Aorta (tissue), 5 donors: ENCODE data around the gene MYO1F. TPM values are rescaled to one million over a fixed set of nuclear protein-coding genes. Genes with fewer than 3 reads are reported as not detected.
"Not testable (repeated sequence)": the region's sequence is repeated elsewhere in the genome, so short reads cannot be mapped to it uniquely, and the experiment has no call there.

Experiments used
- ATAC-seq: fragments of 200-7000 bp; cut with Tn5 transposase; one replicate; pipeline ENCODE4 v1.9.1; 2022; ENCODE audit warnings: moderate library complexity; ENCODE audit not compliant: low FRiP score
- DNase-seq, 2 donors: peaks; one replicate each; pipeline ENCODE4 v3.0.0-alpha.2; 2020
- H3K27ac ChIP-seq, 2 donors: one replicate each; pipeline ENCODE4 v1.5.1; 2013; ENCODE audit warnings: low read length in 2 of 2, mild to moderate bottlenecking in 2 of 2, moderate library complexity in 2 of 2, control low read depth in 1 of 2, inconsistent platforms in 1 of 2, low read depth in 1 of 2
- H3K27me3 ChIP-seq, 2 donors: one replicate each; pipeline ENCODE4 v1.6.1; 2013; ENCODE audit warnings: control low read depth in 1 of 2, low read length in 1 of 2, mild to moderate bottlenecking in 1 of 2, moderate library complexity in 1 of 2; ENCODE audit not compliant: insufficient read depth in 2 of 2, control insufficient read depth in 1 of 2
- H3K36me3 ChIP-seq, 2 donors: one replicate each; pipeline ENCODE4 v1.6.1; 2013; ENCODE audit warnings: control low read depth in 1 of 2, low read length in 1 of 2, mild to moderate bottlenecking in 1 of 2; ENCODE audit not compliant: insufficient read depth in 2 of 2, control insufficient read depth in 1 of 2
- H3K4me1 ChIP-seq, 2 donors: one replicate each; pipeline ENCODE4 v1.6.1; 2013; ENCODE audit warnings: low read length in 2 of 2, control low read depth in 1 of 2, mild to moderate bottlenecking in 1 of 2, moderate library complexity in 1 of 2; ENCODE audit not compliant: insufficient read depth in 2 of 2, control insufficient read depth in 1 of 2
- H3K4me3 ChIP-seq, 2 donors: one replicate each; pipeline ENCODE4 v1.5.1; 2013; ENCODE audit warnings: low read length in 2 of 2, control low read depth in 1 of 2, mild to moderate bottlenecking in 1 of 2
- H3K9me3 ChIP-seq: one replicate; pipeline ENCODE4 v1.6.1; 2013; ENCODE audit warnings: mild to moderate bottlenecking, low read length; ENCODE audit not compliant: control insufficient read depth
- WGBS, 2 donors: extraction: QIAGEN DNeasy Blood & Tissue Kit; methylation state at CpG; one replicate each; pipeline ENCODE4 v1.1.7; 2013; 5-methylcytosine and 5-hydroxymethylcytosine counted together
- intact Hi-C, 2 donors: fragments of 100-400 bp; cut with DNase I; formaldehyde crosslinking; loops; one replicate each; pipeline versions ENCODE4 v1.14.2 to v1.15.0; 2022
- polyA plus RNA-seq, 2 donors: library from polyadenylated mRNA; stranded (reverse); fragments of 200-250 nt; gene quantifications; one replicate each; pipeline ENCODE4 v1.2.3, GENCODE V29; 2013
- total RNA-seq, 2 donors: library from RNA; stranded (reverse); fragmentation: NEBNext Ultra II Directional; extraction: Animal tissue kit (Norgen Biotek cat#: 25700); gene quantifications; one replicate each; pipeline ENCODE4 v1.2.1, GENCODE V29; 2021
- donor health status: healthy with polysubstance abuse.
- donor health status: Bipolar disorder and iron deficiency.
- donor health status: DM: no; HTN: no; CAD: no.
- donor health status: DM: no; HTN: no; CAD: no.
- donor health status: DM: yes; HTN: yes; CAD: no.

Gene MYO1F
- total and polyA plus RNA-seq, 4 donors, result 2.1 to 63.8 (median 20.2) TPM

DNA sequence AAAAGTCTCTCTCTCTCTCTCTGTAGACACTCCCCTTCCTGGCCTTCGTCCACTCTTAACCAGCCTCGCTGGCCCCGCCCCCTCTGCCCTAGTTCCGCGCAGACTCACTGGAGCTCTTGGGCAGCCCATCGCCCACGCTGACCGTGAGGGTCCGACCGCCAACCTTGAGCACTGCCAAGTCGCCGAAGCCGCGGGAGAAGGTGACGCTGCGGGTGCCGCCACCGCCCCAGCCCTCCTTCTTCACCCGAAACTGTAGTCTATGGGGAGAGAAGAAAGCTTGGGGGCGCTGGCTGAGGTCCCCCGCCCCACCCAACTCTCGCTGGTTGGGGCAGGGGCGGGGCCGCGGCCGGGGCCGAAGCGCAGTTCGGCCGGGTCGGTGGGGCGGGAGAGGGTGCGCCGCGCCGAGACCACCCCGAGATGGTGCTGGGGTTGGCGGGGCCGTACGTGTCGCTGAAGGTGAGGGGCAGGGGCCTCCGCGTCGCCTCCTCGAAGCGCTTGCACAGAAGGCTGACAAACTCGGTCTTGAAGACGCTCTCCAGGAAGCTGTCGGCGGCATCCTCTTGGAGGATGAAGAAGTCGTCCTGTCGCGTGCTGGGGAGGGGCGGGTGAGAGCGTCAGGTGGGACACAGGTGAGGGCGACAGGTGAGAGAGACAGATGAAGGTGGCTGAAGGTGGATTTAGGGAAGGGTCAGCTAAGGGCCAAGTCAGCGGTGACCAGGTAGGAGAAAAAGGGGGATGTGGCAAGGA is 50.7 kb downstream of the MYO1F start:
- Histone ChIP-seq H3K36me3 (no peaks in the 10 kb centered on the region), H3K27me3 (no peaks in the 10 kb centered on the region), H3K9me3 (no peaks in the 10 kb centered on the region), H3K4me1 (no peaks in the 10 kb centered on the region), H3K27ac (no peak overlapping the region), H3K4me3 (peak overlapping the region; percentile 42 to 63)
- intact Hi-C loops, result no loop called here
- DNase-seq (peak; percentile 91 to 95), ATAC-seq (peak; percentile 91)
- WGBS, 2 donors, result 6 to 9% methylated on average over 49 to 57 of the region's 57 CpGs

DNA sequence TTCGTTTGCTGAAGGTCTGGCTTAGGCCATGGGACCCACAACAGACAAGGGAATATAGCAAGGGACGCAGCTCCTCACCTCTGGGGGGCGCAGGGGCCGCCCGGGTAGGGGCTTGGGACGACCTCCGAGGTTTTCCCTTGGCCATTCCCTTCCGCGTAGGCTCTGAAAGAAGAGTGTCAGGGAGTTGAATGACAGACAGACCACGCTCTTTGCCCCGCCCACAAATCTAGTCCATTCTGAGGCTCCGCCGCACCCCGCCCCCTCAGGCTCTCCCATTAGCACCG is 51.9 kb downstream of the MYO1F start:
- ATAC-seq (no peak), DNase-seq (no peak)
- intact Hi-C loops, result no loop called here
- Histone ChIP-seq H3K9me3 (no peaks in the 10 kb centered on the region), H3K4me3 (no peak overlapping the region), H3K27me3 (no peaks in the 10 kb centered on the region), H3K27ac (peak overlapping the region in 1 of 2 donors; percentile 41), H3K4me1 (no peaks in the 10 kb centered on the region), H3K36me3 (no peaks in the 10 kb centered on the region)
- WGBS, 2 donors, result 1 to 8% methylated on average over 14 to 15 of the region's 15 CpGs

DNA sequence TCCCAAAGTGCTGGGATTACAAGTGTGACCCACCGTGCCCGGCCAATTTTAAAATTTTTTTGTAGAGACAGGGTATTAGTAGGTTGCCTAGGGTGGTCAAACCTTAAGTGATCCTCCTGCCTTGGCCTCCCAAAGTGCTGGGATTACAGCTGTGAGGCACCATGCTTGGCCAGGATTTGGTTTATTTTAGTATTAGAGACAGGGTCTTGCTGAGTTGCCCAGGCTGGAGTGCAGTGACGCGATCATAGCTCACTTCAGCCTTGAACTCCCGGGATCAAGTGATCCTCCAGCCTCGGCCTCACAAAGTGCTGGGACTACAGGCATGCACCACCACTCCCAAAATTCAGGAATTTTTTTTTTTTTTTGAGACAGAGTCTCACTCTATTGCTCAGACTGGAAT is 57.9 kb downstream of the MYO1F start:
- Histone ChIP-seq H3K27me3 (no peaks in the 10 kb centered on the region), H3K27ac (no peak overlapping the region), H3K36me3 (no peaks in the 10 kb centered on the region), H3K4me3 (no peak overlapping the region), H3K9me3 (no peaks in the 10 kb centered on the region), H3K4me1 (no peaks in the 10 kb centered on the region)
- ATAC-seq (no peak), DNase-seq (no peak)
- intact Hi-C loops, result no loop called here
- WGBS, 2 donors, result 92 to 94% methylated on average over 6 of the region's 6 CpGs

DNA sequence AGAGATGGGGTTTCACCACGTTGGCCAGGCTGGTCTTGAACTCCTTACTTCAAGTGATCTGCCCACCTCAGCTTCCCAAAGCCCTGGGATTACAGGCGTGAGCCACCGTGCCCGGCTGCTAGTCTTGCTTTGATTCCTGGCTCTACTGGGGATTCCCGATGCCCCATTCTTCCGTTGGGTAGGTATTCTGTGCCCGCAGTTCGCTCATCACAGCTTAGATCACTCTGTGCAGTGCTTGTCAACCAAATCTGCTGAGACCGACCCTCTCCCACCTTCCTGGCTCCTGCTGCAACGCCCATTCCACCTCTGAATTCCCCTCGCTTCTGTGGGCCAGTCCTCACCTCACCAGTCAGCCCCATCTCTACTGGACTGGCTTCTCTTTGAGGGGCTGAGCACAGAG is 58.7 kb downstream of the MYO1F start:
- no peak overlapping the region for H3K4me3 ChIP-seq
- H3K4me1 ChIP-seq, result no peaks in the 10 kb centered on the region
- DNase-seq, result no peak
- no peaks in the 10 kb centered on the region for H3K27me3 ChIP-seq
- no peak overlapping the region for H3K27ac ChIP-seq
- H3K36me3 ChIP-seq, result no peaks in the 10 kb centered on the region
- no peak for ATAC-seq
- WGBS, 2 donors, result 80 to 82% methylated on average over 11 of the region's 11 CpGs
- H3K9me3 ChIP-seq, result no peaks in the 10 kb centered on the region
- intact Hi-C loops, result no loop called here

DNA sequence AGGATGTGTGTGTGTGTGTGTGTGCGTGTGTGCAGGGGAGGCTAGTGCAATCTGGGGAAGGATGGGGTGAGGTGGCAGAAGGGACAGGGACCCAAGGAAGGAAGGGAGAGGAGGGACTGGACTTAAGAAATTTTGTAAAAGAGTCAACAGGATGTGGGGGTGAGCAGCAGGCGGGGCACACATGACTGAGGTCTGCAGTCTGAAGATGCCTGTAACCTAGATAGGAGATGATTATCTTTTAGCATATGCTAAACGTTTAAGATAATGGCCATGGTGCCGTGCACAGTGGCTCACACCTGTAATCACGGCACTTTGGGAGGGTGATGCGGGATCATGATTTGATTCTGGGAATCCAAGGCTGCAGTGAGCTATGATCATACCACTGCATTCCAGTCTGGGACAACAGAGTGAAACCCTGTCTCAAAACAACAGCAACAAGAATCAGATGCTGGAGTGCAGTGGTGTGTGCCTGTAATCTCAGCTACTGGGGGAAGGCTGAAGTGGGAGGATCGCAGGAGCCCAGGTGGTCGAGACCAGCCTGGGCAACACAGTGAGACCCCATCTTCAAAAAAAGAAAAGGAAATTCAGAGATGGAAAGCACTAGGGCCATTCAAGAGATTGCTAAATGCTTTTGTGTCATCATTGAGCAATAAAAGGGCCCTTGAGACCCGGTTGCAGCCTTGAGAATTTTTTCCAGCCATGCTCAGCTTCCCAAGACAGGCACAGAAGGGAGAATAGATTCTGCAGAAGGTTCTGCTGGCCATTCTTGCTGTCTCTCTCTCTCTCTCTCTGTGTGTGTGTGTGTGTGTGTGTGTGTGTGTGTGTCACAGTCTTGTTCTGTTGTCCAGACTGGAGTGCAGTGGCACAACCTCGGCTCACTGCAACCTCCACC is 59.4 kb downstream of the MYO1F start:
- Histone ChIP-seq H3K27ac (no peak overlapping the region), H3K4me3 (no peak overlapping the region), H3K36me3 (no peaks in the 10 kb centered on the region), H3K4me1 (no peaks in the 10 kb centered on the region), H3K27me3 (no peaks in the 10 kb centered on the region), H3K9me3 (no peaks in the 10 kb centered on the region)
- no peak for ATAC-seq
- 56 to 57% methylated on average over 10 of the region's 10 CpGs for WGBS, 2 donors
- intact Hi-C loops, result no loop called here
- no peak for DNase-seq

DNA sequence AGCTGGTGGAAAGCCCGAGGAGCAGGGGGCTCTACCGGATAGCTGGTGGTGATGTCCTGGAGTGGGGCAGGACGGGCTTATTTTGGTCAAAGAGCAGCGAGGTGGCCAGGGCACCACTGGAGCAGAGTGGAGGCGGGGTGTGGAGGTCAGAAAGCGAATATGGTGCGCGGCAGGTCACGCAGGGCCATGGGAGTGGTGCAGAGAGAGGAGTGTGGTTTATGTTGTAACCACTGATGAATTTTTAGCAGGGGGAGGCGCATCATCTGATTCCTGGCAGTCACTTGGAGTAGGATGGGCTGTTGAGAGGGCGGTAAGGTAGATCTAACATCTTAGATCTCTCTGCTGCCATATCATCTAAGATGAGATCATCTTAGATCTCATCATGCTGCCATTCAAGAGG is 61.9 kb downstream of the MYO1F start:
- Histone ChIP-seq H3K27me3 (no peaks in the 10 kb centered on the region), H3K9me3 (no peaks in the 10 kb centered on the region), H3K36me3 (no peaks in the 10 kb centered on the region), H3K27ac (no peak overlapping the region), H3K4me3 (no peak overlapping the region), H3K4me1 (no peaks in the 10 kb centered on the region)
- no peak for DNase-seq
- no peak for ATAC-seq
- 85 to 90% methylated on average over 11 of the region's 11 CpGs for WGBS, 2 donors
- intact Hi-C loops, result no loop called here

DNA sequence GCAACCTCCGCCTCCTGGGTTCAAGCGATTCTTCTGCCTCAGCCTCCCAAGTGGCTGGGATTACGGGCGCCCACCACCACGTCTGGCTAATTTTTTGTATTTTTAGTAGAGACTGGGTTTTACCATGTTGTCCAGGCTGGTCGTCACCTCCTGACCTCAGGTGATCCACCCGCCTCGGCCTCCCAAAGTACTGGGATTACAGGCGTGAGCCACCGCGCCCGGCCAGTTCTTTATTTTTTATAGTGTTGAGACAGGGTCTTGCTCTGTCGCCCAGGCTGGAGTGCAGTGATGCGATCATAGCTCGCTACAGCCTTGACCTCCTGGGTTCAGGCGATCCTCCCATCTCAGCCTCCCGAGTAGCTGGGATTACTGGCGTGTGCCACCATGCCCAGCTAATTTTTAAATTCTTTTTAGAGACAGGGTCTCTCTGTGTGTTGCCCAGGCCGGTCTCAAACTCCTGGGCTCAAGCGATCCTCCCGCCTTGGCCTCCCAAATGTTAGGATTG is 62.7 kb downstream of the MYO1F start:
- H3K4me1 ChIP-seq, intact Hi-C loops, H3K9me3 ChIP-seq, H3K36me3 ChIP-seq, ATAC-seq, DNase-seq, H3K27me3 ChIP-seq: not testable (repeated sequence)
- H3K4me3 ChIP-seq, result peak overlapping the region in 1 of 2 donors; percentile 25
- peak overlapping the region in 1 of 2 donors; percentile 10 for H3K27ac ChIP-seq
- WGBS, 2 donors, result 81% methylated on average over 21 of the region's 21 CpGs

DNA sequence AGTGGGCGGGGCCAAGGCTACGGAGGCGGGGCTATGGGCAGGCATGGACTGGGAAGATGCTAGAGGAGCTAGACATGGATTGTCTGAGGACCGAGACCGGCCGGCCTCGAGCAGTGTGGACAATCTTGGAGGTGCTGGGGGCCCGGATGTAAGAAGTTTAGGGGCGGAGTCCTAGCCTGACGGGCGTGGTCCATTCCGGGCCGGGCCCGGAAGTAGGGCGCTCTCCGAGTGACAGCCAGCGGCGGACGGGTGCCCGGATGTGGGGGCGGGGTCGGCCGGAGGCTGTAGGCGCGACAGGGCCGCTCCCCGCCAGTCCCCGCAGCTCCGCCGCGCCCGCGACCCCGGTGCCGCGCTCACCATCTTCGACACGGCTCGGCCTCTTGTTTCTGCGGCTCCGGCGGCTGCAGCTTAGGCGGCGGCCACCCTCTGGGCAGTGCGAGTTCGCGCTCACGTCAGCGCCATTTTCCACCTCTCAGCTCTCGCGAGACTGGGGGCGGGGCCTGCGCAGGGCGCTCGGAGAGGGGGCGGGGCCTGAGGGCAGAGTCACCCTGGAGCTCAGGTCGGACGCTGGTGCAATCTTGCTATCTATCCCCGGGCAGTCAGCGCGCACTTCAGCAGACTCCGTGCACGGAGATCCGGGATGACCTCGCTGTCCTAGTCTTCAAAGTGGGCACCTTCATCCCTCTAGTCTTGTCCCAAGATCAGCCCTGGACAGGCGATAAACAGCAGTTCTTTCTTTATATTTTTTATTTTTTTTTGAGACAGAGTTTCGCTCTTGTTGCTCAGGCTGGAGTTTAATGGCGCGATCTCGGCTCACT is 63.3 kb downstream of the MYO1F start, which contains the start of gene ZNF414:
Gene ZNF414 (minus strand): TSS at position 481 of the 818 bp plus-strand sequence. CDS start 121 bp downstream, at position 360.
- H3K27ac ChIP-seq, result peak within 1 kb of the TSS; percentile 78 to 98
- DNase-seq (peak; percentile 97 to 99), ATAC-seq (peak; percentile 97)
- no peaks in the 10 kb centered on the region for H3K27me3 ChIP-seq
- H3K4me1 ChIP-seq, result no peaks in the 10 kb centered on the region
- H3K36me3 ChIP-seq, result no peaks in the 10 kb centered on the region
- intact Hi-C loops, result no loop called here
- H3K4me3 ChIP-seq, result peak within 1 kb of the TSS; percentile 53 to 77
- 1 to 2% methylated on average over 54 to 70 of the region's 70 CpGs for WGBS, 2 donors
- H3K9me3 ChIP-seq, result no peaks in the 10 kb centered on the region
